Frontal cortex (tissue), 4 donors: ENCODE results near the gene CREM. TPM values are rescaled to one million over a fixed set of nuclear protein-coding genes. Genes with fewer than 3 reads are reported as not detected.

Experiments used
- DNase-seq, 2 donors: peaks; one replicate each; pipeline ENCODE4 v3.0.0; 2012; ENCODE audit warnings: low spot score in 2 of 2
- FAIRE-seq: peaks from 2 replicates; lab custom pipeline; 2012; peaks lifted over from hg19 to GRCh38; lab: Jason Lieb, UNC
- small RNA-seq: library from RNA; depleted of rRNA; stranded (forward); fragments of <200 nt; gene quantifications from one replicate; pipeline ENCODE3, GENCODE V24; 2014
- total RNA-seq: library from RNA; depleted of rRNA; stranded (reverse); fragments of >200 nt; gene quantifications from one replicate; pipeline ENCODE4 v1.2.3, GENCODE V29; 2014
- donor health status: control.
- donor health status: control.
- donor health status: control.

Gene CREM
- total RNA-seq, 1 donor from 2014 or later, result 14.7 TPM

GRCh38 chr10:35257057-35257983 lies 130.7 kb downstream of the CREM start:
- DNase-seq (no peak), FAIRE-seq (no peak)

- DNase-seq (no peak), FAIRE-seq (no peak)
These were observed 133.2 kb downstream of the CREM start for GRCh38 chr10:35259769-35260397.

GRCh38 chr10:35262436-35262835 lies 135.8 kb downstream of the CREM start:
- FAIRE-seq, result no peak
- no peak for DNase-seq

Small RNA genes within 50 kb of the gene (small RNA-seq; reads per million reads assigned to genes)
- gene MIR3611 (not detected), gene RNU6-1167P (not detected), gene RNU6-794P (not detected), gene RNU7-77P (not detected)

Other genes with a start within 250 kb of the CREM start
- gene CUL2, start 36.5 kb upstream of the CREM start, total RNA-seq, result 40.4 TPM
- 54.6 TPM for gene CCNY, start 209.7 kb downstream of the CREM start, total RNA-seq